MV-4-11 (cell line): Measurements from ENCODE around the gene RPS15.

Source experiments
- DNase-seq: peaks from one replicate; lab custom pipeline; 2025; lab: John Stamatoyannopoulos, UW

Gene RPS15

GRCh38 chr19:1438035-1438932, at the start of gene RPS15:
TSS of gene RPS15 (plus strand) at chr19:1438396. CDS start at chr19:1438426, 30 bp downstream.
- peak; percentile 94 for DNase-seq

GRCh38 chr19:1388637-1389026, 49.6 kb upstream of the RPS15 start:
- no peak for DNase-seq

- no peak for DNase-seq
These were observed 48.9 kb upstream of the RPS15 start for GRCh38 chr19:1389033-1389940.

GRCh38 chr19:1390890-1391423, 47.2 kb upstream of the RPS15 start:
- no peak for DNase-seq

- no peak for DNase-seq
These were observed 45.8 kb upstream of the RPS15 start for GRCh38 chr19:1392407-1392806.

- DNase-seq: no peak
These were observed 45.2 kb upstream of the RPS15 start for GRCh38 chr19:1392939-1393530.

- no peak for DNase-seq
These were observed 44.4 kb upstream of the RPS15 start for GRCh38 chr19:1393841-1394240.

GRCh38 chr19:1394252-1395193, 43.7 kb upstream of the RPS15 start:
- DNase-seq: no peak

- DNase-seq: no peak
These were observed 42.8 kb upstream of the RPS15 start for GRCh38 chr19:1395194-1396018.

- DNase-seq: peak; percentile 29
These were observed 42.0 kb upstream of the RPS15 start for GRCh38 chr19:1396019-1396767.

GRCh38 chr19:1396768-1397679, 41.2 kb upstream of the RPS15 start:
- no peak for DNase-seq

GRCh38 chr19:1397838-1398237, 40.4 kb upstream of the RPS15 start:
- peak; percentile 72 for DNase-seq

- no peak for DNase-seq
These were observed 39.1 kb upstream of the RPS15 start for GRCh38 chr19:1399079-1399478.

GRCh38 chr19:1399745-1400144, 38.5 kb upstream of the RPS15 start:
- DNase-seq: no peak

- peak; percentile 30 for DNase-seq
These were observed 37.7 kb upstream of the RPS15 start for GRCh38 chr19:1400281-1401137.

GRCh38 chr19:1401138-1401888, 36.9 kb upstream of the RPS15 start, which contains the start of gene GAMT:
TSS of gene GAMT (minus strand) at chr19:1401542. CDS start at chr19:1401476, 66 bp downstream.
- peak; percentile 23 for DNase-seq

GRCh38 chr19:1401889-1402217, 36.3 kb upstream of the RPS15 start:
- no peak for DNase-seq
